A549 (cell line): ENCODE data around the gene ENTREP3.

ENCODE experiments used
- CEBPB ChIP-seq, 2 experiments: fragments of >200 bp in 1 of 2; sonication (Bioruptor Twin) in 1 of 2; formaldehyde crosslinking in 1 of 2; IDR thresholded peaks; 2 replicates each; pipeline ENCODE4 v1.6.1; 2012 to 2016
- CHD2 ChIP-seq: fragments of 150-350 bp; IDR thresholded peaks from 2 replicates; pipeline ENCODE4 v1.6.1; 2014; ENCODE audit warnings: low read length; ENCODE audit not compliant: partially characterized antibody
- CTCF ChIP-seq: fragments of >200 bp; sonication (Bioruptor Twin); formaldehyde crosslinking; IDR thresholded peaks from 3 replicates; pipeline ENCODE4 v1.5.1; 2016
- ELK1 ChIP-seq: fragments of 150-350 bp; IDR thresholded peaks from 2 replicates; pipeline ENCODE4 v1.6.1; 2014; ENCODE audit warnings: low read depth, mild to moderate bottlenecking, low read length
- EP300 ChIP-seq, 2 experiments: fragments of >200 bp; sonication (Bioruptor Twin); formaldehyde crosslinking; IDR thresholded peaks; 2 replicates in 1 of 2; 3 replicates in 1 of 2; pipeline ENCODE4 v1.6.1; 2016 to 2017
- HDAC2 ChIP-seq: fragments of 200-600 bp; sonication (generic); IDR thresholded peaks from 2 replicates; pipeline ENCODE4 v1.6.1; 2016
- KDM5A ChIP-seq: fragments of 200-600 bp; sonication (generic); IDR thresholded peaks from 2 replicates; pipeline ENCODE4 v1.6.1; 2016; ENCODE audit warnings: antibody characterized with exemption, mild to moderate bottlenecking
- MAX ChIP-seq: IDR thresholded peaks from 2 replicates; pipeline ENCODE4 v1.6.1; 2012
- MYC ChIP-seq: IDR thresholded peaks from 2 replicates; pipeline ENCODE4 v1.6.1; 2012; ENCODE audit warnings: mild to moderate bottlenecking, inconsistent platforms, low read length, improper control_type of control experiment, borderline replicate concordance
- NFE2L2 ChIP-seq: fragments of 150-350 bp; conservative IDR thresholded peaks from 2 replicates; pipeline ENCODE4 v1.6.1; 2014; ENCODE audit warnings: low read length
- NR3C1 ChIP-seq: fragments of >200 bp; sonication (Bioruptor Twin); formaldehyde crosslinking; IDR thresholded peaks from 3 replicates; pipeline ENCODE4 v1.6.1; 2017
- POLR2A ChIP-seq: IDR thresholded peaks from 2 replicates; pipeline ENCODE4 v1.6.1; 2012; ENCODE audit warnings: mild to moderate bottlenecking, low read length
- REST ChIP-seq: fragments of 200-600 bp; sonication (generic); IDR thresholded peaks from 2 replicates; pipeline ENCODE4 v1.6.1; 2016; ENCODE audit warnings: antibody characterized with exemption, mild to moderate bottlenecking, moderate library complexity
- ZFP36 ChIP-seq: fragments of 450-650 bp; IDR thresholded peaks from 2 replicates; pipeline ENCODE4 v1.6.1; 2014; ENCODE audit warnings: borderline replicate concordance; ENCODE audit not compliant: partially characterized antibody

- TF ChIP-seq CHD2, result no peak
- no peak for TF ChIP-seq CTCF
- no peak for TF ChIP-seq MAX
- TF ChIP-seq EP300 (IDR thresholded peaks at IDR 0.05), result no peak
- TF ChIP-seq POLR2A, result no peak
- TF ChIP-seq ZFP36, result no peak
- TF ChIP-seq MYC, result no peak
- TF ChIP-seq REST, result no peak
- TF ChIP-seq NR3C1, result no peak
- no peak for TF ChIP-seq KDM5A
- no peak for TF ChIP-seq HDAC2
- no peak for TF ChIP-seq NFE2L2
- TF ChIP-seq ELK1, result no peak
- no peak for TF ChIP-seq CEBPB (IDR thresholded peaks at IDR 0.05)
These were observed 972 bp upstream of the ENTREP3 start for GRCh38 chr1:155256058-155256852.
